ENCODE data around the gene PCSK5.

PCSK5 gene

GRCh38 chr9:75967556-75967955 lies 77.1 kb downstream of the PCSK5 start:
- no peak for DNase-seq

GRCh38 chr9:75974016-75974766 lies 83.7 kb downstream of the PCSK5 start:
- no peak for DNase-seq

GRCh38 chr9:75975071-75975470 lies 84.6 kb downstream of the PCSK5 start:
- DNase-seq: no peak

GRCh38 chr9:75976549-75976948 lies 86.1 kb downstream of the PCSK5 start:
- DNase-seq: no peak

GRCh38 chr9:75979362-75979761 lies 88.9 kb downstream of the PCSK5 start:
- no peak for DNase-seq

GRCh38 chr9:75983319-75984045 lies 93.0 kb downstream of the PCSK5 start:
- DNase-seq: no peak

- no peak for DNase-seq
These were observed 95.0 kb downstream of the PCSK5 start for GRCh38 chr9:75985515-75985914.

GRCh38 chr9:75988663-75989062 lies 98.2 kb downstream of the PCSK5 start:
- no peak for DNase-seq

- DNase-seq: no peak
These were observed 99.7 kb downstream of the PCSK5 start for GRCh38 chr9:75990156-75990555.

- DNase-seq: no peak
These were observed 100.3 kb downstream of the PCSK5 start for GRCh38 chr9:75990576-75991304.

- DNase-seq: no peak
These were observed 102.2 kb downstream of the PCSK5 start for GRCh38 chr9:75992482-75993206.

- no peak for DNase-seq
These were observed 103.0 kb downstream of the PCSK5 start for GRCh38 chr9:75993434-75993833.

GRCh38 chr9:75995066-75995465 lies 104.6 kb downstream of the PCSK5 start:
- no peak for DNase-seq

GRCh38 chr9:75996726-75997125 lies 106.3 kb downstream of the PCSK5 start:
- DNase-seq: no peak

- DNase-seq: no peak
These were observed 106.7 kb downstream of the PCSK5 start for GRCh38 chr9:75997206-75997605.

GRCh38 chr9:75998096-75998780 lies 107.8 kb downstream of the PCSK5 start:
- no peak for DNase-seq

GRCh38 chr9:76001459-76001858 lies 111.0 kb downstream of the PCSK5 start:
- DNase-seq: no peak

- no peak for DNase-seq
These were observed 112.6 kb downstream of the PCSK5 start for GRCh38 chr9:76003041-76003440.

- DNase-seq: no peak
These were observed 114.1 kb downstream of the PCSK5 start for GRCh38 chr9:76004526-76004925.

- no peak for DNase-seq
These were observed 117.5 kb downstream of the PCSK5 start for GRCh38 chr9:76007935-76008334.

GRCh38 chr9:76013809-76014208 lies 123.3 kb downstream of the PCSK5 start:
- DNase-seq: no peak

- no peak for DNase-seq
These were observed 127.8 kb downstream of the PCSK5 start for GRCh38 chr9:76018235-76018634.

GRCh38 chr9:76018761-76019160 lies 128.3 kb downstream of the PCSK5 start:
- no peak for DNase-seq

All from NCI-H2029 treated with DMSO at 0.1 percent for 48 hours (cell line).